Gastroesophageal sphincter (tissue), 3 donors: ENCODE data around the gene GABPB1.

Experiments
- CTCF ChIP-seq, 4 experiments: fragments of 200-600 bp in 2 of 4; fragments of 450-650 bp in 2 of 4; sonication (generic) in 1 of 4; IDR thresholded peaks; one replicate each; pipeline ENCODE4 v1.5.1; 2017 to 2019; ENCODE audit warnings: antibody characterized with exemption in 4 of 4, mild to moderate bottlenecking in 2 of 4, moderate library complexity in 2 of 4
- POLR2A ChIP-seq, 2 donors: fragments of 450-650 bp; IDR thresholded peaks; one replicate each; pipeline ENCODE4 v1.6.1; 2017; ENCODE audit warnings: antibody characterized with exemption in 2 of 2, mild to moderate bottlenecking in 2 of 2, moderate library complexity in 1 of 2

- TF ChIP-seq CTCF (IDR thresholded peaks at IDR 0.05) (no peak), POLR2A (IDR thresholded peaks at IDR 0.05) (no peak)
Observed at GRCh38 chr15:50238255-50238654, 116.7 kb downstream of the GABPB1 start.
